Parathyroid adenoma (tissue), 2 donors: ENCODE measurements around the gene SSR2.

ENCODE experiments used
- H2AFZ ChIP-seq: fragments of 300-600 bp; sonication (generic); one replicate; pipeline ENCODE4 v1.7.0; 2017; ENCODE audit warnings: antibody characterized with exemption, mild to moderate bottlenecking
- H3K27ac ChIP-seq: fragments of 300-600 bp; sonication (generic); one replicate; pipeline ENCODE4 v1.7.0; 2017
- H3K27me3 ChIP-seq: fragments of 300-600 bp; sonication (generic); one replicate; pipeline ENCODE4 v1.7.0; 2017; ENCODE audit warnings: low read length; ENCODE audit not compliant: control insufficient read depth, insufficient read depth
- H3K36me3 ChIP-seq: fragments of 300-600 bp; sonication (generic); one replicate; pipeline ENCODE4 v1.7.0; 2017; ENCODE audit warnings: low read length; ENCODE audit not compliant: control insufficient read depth, insufficient read depth
- H3K4me1 ChIP-seq: fragments of 300-600 bp; sonication (generic); one replicate; pipeline ENCODE4 v1.7.0; 2017; ENCODE audit warnings: control low read depth
- H3K4me2 ChIP-seq: fragments of 300-600 bp; sonication (generic); one replicate; pipeline ENCODE4 v1.7.0; 2017; ENCODE audit warnings: low read length
- H3K4me3 ChIP-seq: fragments of 300-600 bp; sonication (generic); one replicate; pipeline ENCODE4 v1.7.0; 2017; ENCODE audit warnings: low read depth, low read length
- H3K79me2 ChIP-seq: fragments of 300-600 bp; sonication (generic); one replicate; pipeline ENCODE4 v1.7.0; 2017; ENCODE audit warnings: control low read depth
- H3K9ac ChIP-seq: fragments of 300-600 bp; sonication (generic); one replicate; pipeline ENCODE4 v1.7.0; 2017; ENCODE audit warnings: mild to moderate bottlenecking
- H3K9me3 ChIP-seq: fragments of 300-600 bp; sonication (generic); one replicate; pipeline ENCODE4 v1.7.0; 2017; ENCODE audit warnings: low read length; ENCODE audit not compliant: control insufficient read depth
- CTCF ChIP-seq: fragments of 300-600 bp; sonication (generic); IDR thresholded peaks from one replicate; pipeline ENCODE4 v1.7.0; 2017; ENCODE audit warnings: antibody characterized with exemption, mild to moderate bottlenecking
- donor health status: primary hyperparathyroidism.

The SSR2 gene

DNA sequence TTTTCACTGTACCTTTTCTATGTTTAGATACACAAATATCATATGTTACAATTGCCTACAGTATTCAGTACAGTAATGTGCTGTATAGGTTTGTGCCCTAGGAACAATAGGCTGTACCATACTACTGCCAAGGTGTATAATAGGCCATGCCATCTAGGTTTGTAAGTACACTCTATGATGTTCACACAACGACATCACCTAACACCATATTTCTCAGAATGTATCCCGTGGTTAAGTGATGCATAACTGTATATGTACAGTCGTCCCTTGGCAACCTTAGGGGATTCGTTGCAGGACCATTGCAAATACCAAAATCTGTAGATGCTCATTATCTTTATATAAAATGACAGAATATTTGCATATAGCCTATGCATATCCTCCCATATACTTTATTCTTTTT is 5.8 kb upstream of the SSR2 start:
- Histone ChIP-seq H3K79me2 (no peaks in the 10 kb centered on the region), H3K4me3 (no peak overlapping the region), H2AFZ (no peak overlapping the region), H3K4me1 (peaks cover 4% of the 10 kb centered on the region), H3K4me2 (no peak overlapping the region), H3K27ac (no peak overlapping the region), H3K9me3 (no peaks in the 10 kb centered on the region), H3K36me3 (no peaks in the 10 kb centered on the region), H3K9ac (no peak overlapping the region), H3K27me3 (no peaks in the 10 kb centered on the region)
- no peak for TF ChIP-seq CTCF

DNA sequence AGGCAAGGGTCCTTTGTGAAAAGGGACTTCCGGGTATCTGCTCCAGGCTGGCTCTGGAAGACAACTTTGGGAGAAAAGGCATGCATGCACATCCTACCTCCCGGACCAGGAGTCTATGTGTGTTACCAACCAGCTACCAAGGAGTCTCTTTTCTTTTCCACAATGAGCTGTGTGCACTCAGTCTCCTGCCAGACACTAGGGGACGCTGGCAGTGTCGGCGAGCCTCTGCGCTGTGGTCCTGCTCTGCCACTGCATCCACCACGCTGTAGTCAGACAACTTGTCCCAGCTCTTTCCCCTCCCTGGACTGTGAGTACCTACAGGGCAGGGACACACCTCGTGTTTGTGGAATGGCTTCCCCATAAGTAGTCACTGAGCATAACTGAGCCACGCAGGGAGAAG is 5.1 kb upstream of the SSR2 start:
- Histone ChIP-seq H3K9me3 (no peaks in the 10 kb centered on the region), H3K27me3 (no peaks in the 10 kb centered on the region), H3K9ac (no peak overlapping the region), H2AFZ (no peak overlapping the region), H3K79me2 (no peaks in the 10 kb centered on the region), H3K27ac (no peak overlapping the region), H3K4me3 (no peak overlapping the region), H3K36me3 (no peaks in the 10 kb centered on the region), H3K4me1 (peaks cover 4% of the 10 kb centered on the region), H3K4me2 (peak overlapping the region; percentile 51)
- TF ChIP-seq CTCF: peak; percentile 32

DNA sequence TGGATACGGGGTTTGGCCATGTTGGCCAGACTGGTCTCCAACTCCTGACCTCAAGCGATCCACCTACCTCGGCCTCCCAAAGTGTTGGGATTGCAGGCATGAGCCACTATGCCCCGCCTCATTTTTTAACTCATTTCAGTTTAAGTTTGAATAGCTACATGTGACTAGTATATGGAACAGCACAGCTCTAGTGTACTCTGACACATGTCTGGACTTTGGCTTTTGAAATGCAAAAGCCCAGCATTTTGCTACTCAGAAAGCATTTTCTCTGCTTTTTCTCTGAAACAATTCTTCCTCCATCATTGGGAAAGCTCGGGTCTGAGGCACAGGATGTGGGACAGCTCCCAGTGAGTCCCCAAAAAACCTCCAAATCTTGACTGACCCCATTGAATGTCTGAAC is 4.0 kb upstream of the SSR2 start:
- no peak overlapping the region for H3K4me3 ChIP-seq
- peaks cover 7% of the 10 kb centered on the region for H3K4me1 ChIP-seq
- H3K79me2 ChIP-seq: peaks cover 3% of the 10 kb centered on the region
- H3K36me3 ChIP-seq: no peaks in the 10 kb centered on the region
- no peak overlapping the region for H2AFZ ChIP-seq
- no peaks in the 10 kb centered on the region for H3K9me3 ChIP-seq
- H3K27me3 ChIP-seq: no peaks in the 10 kb centered on the region
- H3K9ac ChIP-seq: no peak overlapping the region
- H3K27ac ChIP-seq: no peak overlapping the region
- no peak overlapping the region for H3K4me2 ChIP-seq
- no peak for TF ChIP-seq CTCF

- H3K36me3 ChIP-seq: no peaks in the 10 kb centered on the region
- no peak overlapping the region for H3K9ac ChIP-seq
- no peaks in the 10 kb centered on the region for H3K9me3 ChIP-seq
- no peak overlapping the region for H3K4me2 ChIP-seq
- TF ChIP-seq CTCF: no peak
- H3K27ac ChIP-seq: no peak overlapping the region
- peaks cover 8% of the 10 kb centered on the region for H3K79me2 ChIP-seq
- no peak overlapping the region for H2AFZ ChIP-seq
- H3K4me3 ChIP-seq: no peak overlapping the region
- H3K27me3 ChIP-seq: no peaks in the 10 kb centered on the region
- H3K4me1 ChIP-seq: peaks cover 9% of the 10 kb centered on the region
Measured at GRCh38 chr1:156021954-156022353, 1.2 kb upstream of the SSR2 start.

- peaks cover 6% of the 10 kb centered on the region for H3K4me1 ChIP-seq
- H3K36me3 ChIP-seq: no peaks in the 10 kb centered on the region
- TF ChIP-seq CTCF: no peak
- H3K79me2 ChIP-seq: peaks cover 8% of the 10 kb centered on the region
- H3K9me3 ChIP-seq: no peaks in the 10 kb centered on the region
- peak overlapping the region; percentile 82 for H3K4me2 ChIP-seq
- no peak overlapping the region for H3K27ac ChIP-seq
- no peaks in the 10 kb centered on the region for H3K27me3 ChIP-seq
- peak overlapping the region; percentile 66 for H2AFZ ChIP-seq
- no peak overlapping the region for H3K9ac ChIP-seq
- peak overlapping the region; percentile 55 for H3K4me3 ChIP-seq
Measured at GRCh38 chr1:156021093-156021428, 310 bp upstream of the SSR2 start.
